NCI-H2227 (cell line): ENCODE measurements around the gene CD7.
A peak's percentile ranks its signal among the peaks of the same experiment; 100 is the strongest.

Source experiments
- DNase-seq: peaks from one replicate; lab custom pipeline; 2025; ENCODE audit not compliant: unreplicated experiment; lab: John Stamatoyannopoulos, UW

CD7 gene

DNA sequence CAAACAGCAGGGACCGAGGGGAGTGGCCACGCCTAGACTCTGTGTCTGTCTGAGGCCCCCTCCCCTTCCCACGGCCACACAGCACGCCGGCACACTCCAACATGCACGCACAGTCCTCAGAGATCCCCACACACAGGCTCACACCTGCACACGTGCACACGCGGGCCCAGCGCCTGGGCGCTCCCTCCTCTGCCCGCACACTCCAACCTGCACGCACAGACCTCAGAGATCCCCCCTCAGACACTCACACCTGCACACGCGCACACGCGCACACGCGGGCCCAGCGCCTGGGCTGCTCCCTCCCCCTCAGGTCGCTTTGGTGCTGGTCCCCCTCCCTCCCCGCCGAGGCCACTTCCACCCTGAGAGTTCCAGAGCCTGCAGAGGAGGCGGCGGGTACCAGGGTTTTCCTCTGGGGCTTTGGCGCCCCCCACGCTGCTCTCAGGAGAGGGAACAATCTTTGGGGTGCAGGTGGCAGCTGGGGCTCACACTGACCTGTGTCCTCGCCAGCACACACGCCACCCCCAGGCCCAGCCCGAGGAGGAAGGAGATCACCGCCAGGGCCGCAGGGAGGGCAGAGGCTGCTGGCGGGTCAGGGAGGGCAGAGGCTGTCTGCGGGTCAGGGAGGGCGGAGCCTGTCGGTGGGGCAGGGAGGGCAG lies 1.6 kb downstream of the CD7 start:
- DNase-seq = no peak

DNA sequence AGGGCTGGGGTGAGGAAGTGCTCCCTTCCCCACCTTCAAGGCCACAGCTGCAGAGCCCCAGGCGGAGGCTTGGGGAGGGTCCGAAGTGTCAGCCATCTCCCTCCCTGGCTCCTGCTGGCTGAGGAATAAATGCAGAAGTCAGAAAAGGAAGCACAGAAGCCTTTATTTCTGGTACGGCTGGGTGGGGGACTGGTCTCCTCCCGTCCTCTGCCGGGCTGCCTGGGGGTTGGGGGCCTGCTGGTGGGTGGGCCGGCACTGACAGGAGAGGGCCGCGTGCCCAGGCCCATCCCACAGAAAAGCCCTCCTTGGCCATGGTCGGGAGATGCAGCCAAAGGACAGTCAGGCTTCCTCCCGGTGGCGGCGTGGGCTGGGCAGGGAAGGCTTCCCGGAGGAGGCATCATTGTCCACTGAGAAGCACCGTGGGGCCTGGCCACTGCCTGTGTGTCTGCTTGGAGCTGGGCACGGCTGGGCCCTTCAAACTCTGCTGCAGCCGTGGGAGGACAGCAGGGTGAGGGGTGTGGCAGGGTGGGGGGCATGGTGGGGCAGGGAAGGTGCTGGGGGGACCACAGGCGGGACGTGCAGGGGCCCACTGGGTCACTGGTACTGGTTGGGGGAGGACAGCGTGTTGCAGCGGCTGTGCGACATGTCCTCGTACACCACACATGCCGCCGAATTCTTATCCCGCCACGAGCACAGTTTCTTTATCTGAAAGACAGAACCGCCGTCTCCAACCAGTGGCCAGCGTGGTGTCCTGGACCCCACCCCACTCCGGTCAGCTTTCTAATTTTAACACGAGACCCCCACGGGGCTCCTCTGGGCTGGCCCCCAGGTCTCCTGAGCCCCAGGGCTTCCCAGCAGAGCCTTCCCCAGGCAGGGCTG lies 2.4 kb downstream of the CD7 start:
- no peak for DNase-seq

GRCh38 chr17:82314012-82314726 lies 3.2 kb downstream of the CD7 start:
- DNase-seq = no peak

DNA sequence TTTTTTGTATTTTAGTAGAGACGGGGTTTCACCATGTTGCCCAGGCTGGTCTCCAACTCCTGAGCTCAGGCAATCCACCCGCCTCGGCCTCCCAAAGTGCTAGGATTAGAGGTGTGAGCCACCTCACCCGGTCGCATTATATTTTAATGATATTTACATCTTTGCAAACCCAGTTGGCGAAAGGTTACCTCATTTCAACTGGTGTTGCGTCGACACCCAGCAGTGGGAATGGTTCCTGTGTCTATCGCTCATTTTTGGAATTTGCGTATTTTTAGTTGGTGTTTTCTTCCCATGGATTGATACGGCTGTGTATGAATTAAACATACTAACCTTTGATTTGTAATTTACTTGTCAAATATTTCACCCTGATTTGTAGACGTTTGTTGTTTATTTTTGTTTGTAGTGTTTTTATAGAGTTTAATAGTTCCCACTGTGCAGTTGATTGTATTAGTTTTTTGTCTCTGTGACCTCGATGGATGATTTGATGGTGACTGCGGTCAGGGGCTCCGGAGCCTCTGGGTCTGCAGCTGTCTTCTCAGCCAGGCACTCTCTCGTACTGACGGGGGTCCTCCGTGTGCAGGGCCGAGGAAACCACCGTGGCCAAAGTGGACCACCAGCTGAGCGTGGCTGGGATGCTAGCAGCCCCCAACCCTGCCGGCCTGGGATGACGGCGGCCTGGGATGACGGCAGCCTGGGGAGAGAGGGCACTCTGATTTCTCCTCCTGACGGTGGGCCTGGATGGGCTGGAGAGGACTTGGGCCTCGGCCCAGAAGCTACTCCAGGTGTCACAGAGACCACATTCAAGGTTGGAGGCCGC lies 4.0 kb downstream of the CD7 start:
- no peak for DNase-seq

GRCh38 chr17:82311971-82312370 lies 5.4 kb downstream of the CD7 start:
- DNase-seq = no peak

GRCh38 chr17:82310877-82311276 lies 6.5 kb downstream of the CD7 start:
- DNase-seq = no peak

- DNase-seq = no peak
Observed at GRCh38 chr17:82309656-82310570, 7.5 kb downstream of the CD7 start.

GRCh38 chr17:82305727-82306300 lies 11.6 kb downstream of the CD7 start:
- DNase-seq = no peak

- DNase-seq = no peak
Observed at GRCh38 chr17:82304826-82305726, 12.3 kb downstream of the CD7 start.

DNA sequence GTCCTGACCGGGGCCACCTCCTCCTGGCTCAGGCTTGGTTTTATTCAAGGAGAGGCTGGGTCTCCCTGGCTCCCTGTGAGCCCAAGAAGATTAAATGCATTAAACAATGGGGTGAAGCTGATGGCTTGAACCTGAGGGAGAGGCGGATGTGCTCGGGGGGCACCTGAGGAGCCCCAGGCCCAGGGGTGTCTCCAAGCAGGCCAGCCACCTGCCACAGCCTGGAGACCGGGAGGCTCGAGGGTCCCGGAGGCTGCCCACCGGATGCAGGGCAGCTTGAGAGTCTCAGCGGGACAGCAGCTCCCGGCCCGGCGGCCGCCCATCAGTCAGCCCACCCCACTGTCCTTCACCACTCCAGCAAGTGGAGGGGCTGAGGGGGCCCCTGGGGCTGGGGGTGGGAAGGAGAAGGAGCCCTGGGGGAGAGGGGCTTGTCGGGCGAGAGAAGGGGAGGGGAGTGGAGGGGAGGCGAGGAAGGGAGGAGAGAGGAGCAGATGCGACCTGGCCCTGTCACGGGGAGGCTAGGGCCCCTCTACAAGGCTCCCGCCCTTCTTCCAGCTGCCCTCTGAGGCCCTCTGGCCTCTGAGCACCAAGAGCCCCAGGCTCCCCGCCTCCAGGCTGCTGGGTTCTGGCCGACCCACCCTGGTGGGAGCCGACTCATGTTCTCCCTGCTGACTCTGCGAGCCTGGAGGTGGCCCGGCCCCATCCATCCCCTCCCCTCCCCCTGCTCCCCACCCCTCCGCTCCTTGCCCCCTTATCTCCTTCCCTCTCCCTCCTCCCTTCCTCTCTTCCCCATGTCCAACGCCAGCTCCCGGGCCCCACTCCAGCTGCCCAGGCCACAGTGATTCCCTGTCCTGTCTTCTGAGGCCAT lies 13.2 kb downstream of the CD7 start:
- DNase-seq = no peak

DNA sequence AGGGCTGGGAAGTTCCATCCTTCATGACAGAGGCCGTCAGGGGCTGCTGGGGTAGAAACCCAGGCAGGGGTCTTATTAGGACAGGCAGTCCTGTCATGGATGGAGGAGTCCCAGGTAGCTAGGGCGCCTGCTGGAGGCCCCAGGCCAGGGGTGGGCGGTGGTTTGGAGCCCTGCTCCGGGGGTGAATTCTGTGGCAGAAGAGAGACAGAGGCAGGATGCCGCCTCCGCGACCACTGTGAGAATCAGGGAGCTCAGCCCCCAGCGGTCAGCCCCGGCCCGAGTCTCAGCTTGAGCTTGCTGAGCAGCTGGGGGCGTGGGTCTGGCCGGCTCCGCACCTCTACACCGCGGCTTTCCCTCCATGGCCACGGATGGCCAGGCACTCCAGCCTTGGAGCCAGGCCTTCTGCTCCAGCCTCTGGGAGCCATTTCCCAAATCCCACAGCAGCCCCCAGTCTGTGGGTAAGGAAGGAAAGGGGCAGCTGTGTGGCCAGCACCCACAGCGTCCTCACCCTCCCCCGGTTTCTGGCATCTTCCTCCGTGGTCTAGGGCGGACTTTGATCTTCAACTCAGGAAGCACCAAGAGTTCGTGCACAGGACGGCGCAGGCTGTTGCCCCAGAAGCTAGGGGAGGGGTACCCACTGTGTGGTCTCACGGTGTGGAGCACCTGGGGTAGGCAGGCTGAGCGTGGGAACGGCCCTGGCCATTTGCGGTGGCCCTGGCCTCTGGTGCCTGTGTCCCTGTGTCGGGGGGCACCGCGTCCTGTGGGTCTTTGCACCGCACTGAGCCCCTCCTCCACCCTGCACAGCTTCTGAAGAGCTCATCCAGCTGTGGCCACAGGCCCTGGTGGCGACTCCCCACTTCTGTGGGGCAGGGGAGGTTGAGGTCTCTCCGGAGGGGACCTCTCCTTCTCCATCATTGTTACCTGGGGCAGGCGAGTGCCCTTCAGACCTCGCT lies 14.1 kb downstream of the CD7 start:
- no peak for DNase-seq

DNA sequence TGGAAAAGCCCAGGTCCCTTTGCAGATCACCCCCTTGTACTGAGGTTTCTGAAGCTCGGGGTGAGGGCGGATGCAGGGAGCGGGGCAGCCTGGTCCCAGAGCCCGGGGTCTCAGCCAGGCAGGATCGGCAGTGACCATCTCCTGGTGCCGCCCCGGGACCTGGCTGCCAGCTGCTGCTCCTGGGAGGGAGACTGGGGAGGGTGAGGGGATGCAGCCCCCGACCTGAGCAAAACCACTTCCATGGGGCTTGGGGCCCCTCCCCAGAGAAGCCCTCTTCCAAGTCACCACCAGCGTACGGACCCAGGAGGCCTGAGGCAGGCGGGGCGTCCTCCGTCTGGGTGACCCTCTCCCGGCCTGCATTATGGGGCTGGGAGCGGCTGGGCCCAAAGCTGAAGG lies 14.8 kb downstream of the CD7 start:
- no peak for DNase-seq

- no peak for DNase-seq
Observed at GRCh38 chr17:82301916-82302567, 15.4 kb downstream of the CD7 start.

- no peak for DNase-seq
Observed at GRCh38 chr17:82301300-82301915, 16.0 kb downstream of the CD7 start.

GRCh38 chr17:82300707-82301270 lies 16.6 kb downstream of the CD7 start:
- DNase-seq = peak; percentile 28
